ENCODE results near the gene TOM1.

TOM1 gene

GRCh38 chr22:35327690-35328471, 28.2 kb downstream of the TOM1 start:
- peak overlapping the region; percentile 40 to 49 for H3K4me3 ChIP-seq (ENCODE audit: low read depth in 1 of 2, low read length in 1 of 2)
- H3K36me3 ChIP-seq = peaks cover 81% of the 10 kb centered on the region

GRCh38 chr22:35328472-35328885, 28.8 kb downstream of the TOM1 start:
- Histone ChIP-seq H3K27ac (peak overlapping the region; percentile 92), H3K27me3 (no peaks in the 10 kb centered on the region), H3K4me3 (ENCODE audit: low read depth in 1 of 2, low read length in 1 of 2) (peak overlapping the region; percentile 40 to 49), H3K36me3 (peaks cover 81% of the 10 kb centered on the region), H3K9me3 (no peaks in the 10 kb centered on the region), H3K4me1 (ENCODE audit: control insufficient read depth in 1 of 2, insufficient read depth in 1 of 2, low read depth in 1 of 2, low read length in 1 of 2) (peaks cover 53 to 59% of the 10 kb centered on the region in 2 experiments)
- TF ChIP-seq CTCF (IDR thresholded peaks at IDR 0.05) = peak; percentile 13

More at GRCh38 chr22:35327690-35328471, 28.2 kb downstream of the TOM1 start:
- no peaks in the 10 kb centered on the region for H3K9me3 ChIP-seq
- no peak for TF ChIP-seq CTCF (IDR thresholded peaks at IDR 0.05)
- no peaks in the 10 kb centered on the region for H3K27me3 ChIP-seq
- peak overlapping the region; percentile 92 for H3K27ac ChIP-seq
- peaks cover 49 to 54% of the 10 kb centered on the region in 2 experiments for H3K4me1 ChIP-seq (ENCODE audit: control insufficient read depth in 1 of 2, insufficient read depth in 1 of 2, low read depth in 1 of 2, low read length in 1 of 2)

GRCh38 chr22:35329114-35329847, 29.6 kb downstream of the TOM1 start:
- no peaks in the 10 kb centered on the region for H3K27me3 ChIP-seq
- H3K36me3 ChIP-seq = peaks cover 81% of the 10 kb centered on the region
- H3K27ac ChIP-seq = peak overlapping the region; percentile 92
- H3K4me3 ChIP-seq (ENCODE audit: low read depth in 1 of 2, low read length in 1 of 2) = peak overlapping the region; percentile 47 to 49
- no peak for TF ChIP-seq CTCF (IDR thresholded peaks at IDR 0.05)
- no peaks in the 10 kb centered on the region for H3K9me3 ChIP-seq
- peaks cover 60 to 67% of the 10 kb centered on the region in 2 experiments for H3K4me1 ChIP-seq (ENCODE audit: control insufficient read depth in 1 of 2, insufficient read depth in 1 of 2, low read depth in 1 of 2, low read length in 1 of 2)

- Histone ChIP-seq H3K27me3 (no peaks in the 10 kb centered on the region), H3K9me3 (no peaks in the 10 kb centered on the region), H3K27ac (peak overlapping the region; percentile 92), H3K36me3 (peaks cover 81% of the 10 kb centered on the region), H3K4me1 (ENCODE audit: control insufficient read depth in 1 of 2, insufficient read depth in 1 of 2, low read depth in 1 of 2, low read length in 1 of 2) (peaks cover 60 to 67% of the 10 kb centered on the region in 2 experiments), H3K4me3 (ENCODE audit: low read depth in 1 of 2, low read length in 1 of 2) (peak overlapping the region; percentile 47 to 49)
- TF ChIP-seq CTCF (IDR thresholded peaks at IDR 0.05) = peak; percentile 23
These were observed 30.7 kb downstream of the TOM1 start for GRCh38 chr22:35330258-35330861.

- no peaks in the 10 kb centered on the region for H3K27me3 ChIP-seq
- no peaks in the 10 kb centered on the region for H3K9me3 ChIP-seq
- peak overlapping the region; percentile 1 for H3K27ac ChIP-seq
- peaks cover 81% of the 10 kb centered on the region for H3K36me3 ChIP-seq
- no peak overlapping the region for H3K4me3 ChIP-seq (ENCODE audit: low read depth in 1 of 2, low read length in 1 of 2)
- no peak for TF ChIP-seq CTCF (IDR thresholded peaks at IDR 0.05)
- H3K4me1 ChIP-seq (ENCODE audit: control insufficient read depth in 1 of 2, insufficient read depth in 1 of 2, low read depth in 1 of 2, low read length in 1 of 2) = peaks cover 55 to 63% of the 10 kb centered on the region in 2 experiments
These were observed 32.6 kb downstream of the TOM1 start for GRCh38 chr22:35332278-35332677.

All from neutrophil (primary cell).